ENCODE data around the gene BLMH. TPM values are rescaled to one million over a fixed set of nuclear protein-coding genes. Genes with fewer than 3 reads are reported as not detected.

Gene BLMH
- total RNA-seq (2022; extraction: Qiagen RNA extraction), result 39.8 to 52.8 TPM (median 43.6 TPM) in 5 replicates

DNA sequence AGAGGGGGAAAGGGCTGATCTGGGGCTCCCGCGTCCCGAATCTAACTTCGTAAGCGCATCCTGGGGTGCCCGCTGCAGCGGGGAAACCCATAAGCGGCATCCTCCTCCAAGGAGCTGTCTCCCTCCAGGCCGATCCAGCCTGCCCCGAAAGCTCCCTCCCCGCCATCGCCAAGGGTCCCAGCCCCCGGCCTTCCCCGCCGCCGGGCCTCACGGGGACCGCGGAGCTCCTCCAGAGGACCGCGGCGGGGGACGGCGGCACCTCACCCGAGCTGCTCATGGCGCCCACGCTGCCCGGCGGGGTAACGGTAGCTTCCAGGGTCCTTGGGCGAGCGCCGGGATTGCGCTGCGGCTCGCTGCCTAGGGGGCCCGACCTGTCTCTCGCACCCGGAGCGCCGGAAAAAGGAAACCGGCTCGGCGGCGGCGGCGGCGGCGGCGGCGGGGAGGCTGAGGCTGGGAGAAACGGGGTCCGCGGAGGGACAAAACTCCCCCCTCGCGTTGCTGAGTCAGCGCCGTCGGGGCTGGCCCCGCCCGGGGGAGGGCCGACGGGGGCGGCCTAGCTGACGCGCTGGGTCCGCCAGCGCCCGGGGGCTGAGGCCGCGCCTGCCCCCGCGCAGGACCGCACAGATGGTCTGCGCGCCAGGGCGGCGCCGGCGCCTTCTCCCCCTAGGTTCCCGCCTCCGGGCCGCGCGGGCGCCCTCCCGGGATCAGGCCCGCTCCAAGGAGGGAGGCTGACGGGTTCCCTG is at the start of gene BLMH:
TSS of gene BLMH (minus strand) at position 402 of the 743 bp plus-strand sequence. CDS start at position 277, 125 bp downstream.

DNA sequence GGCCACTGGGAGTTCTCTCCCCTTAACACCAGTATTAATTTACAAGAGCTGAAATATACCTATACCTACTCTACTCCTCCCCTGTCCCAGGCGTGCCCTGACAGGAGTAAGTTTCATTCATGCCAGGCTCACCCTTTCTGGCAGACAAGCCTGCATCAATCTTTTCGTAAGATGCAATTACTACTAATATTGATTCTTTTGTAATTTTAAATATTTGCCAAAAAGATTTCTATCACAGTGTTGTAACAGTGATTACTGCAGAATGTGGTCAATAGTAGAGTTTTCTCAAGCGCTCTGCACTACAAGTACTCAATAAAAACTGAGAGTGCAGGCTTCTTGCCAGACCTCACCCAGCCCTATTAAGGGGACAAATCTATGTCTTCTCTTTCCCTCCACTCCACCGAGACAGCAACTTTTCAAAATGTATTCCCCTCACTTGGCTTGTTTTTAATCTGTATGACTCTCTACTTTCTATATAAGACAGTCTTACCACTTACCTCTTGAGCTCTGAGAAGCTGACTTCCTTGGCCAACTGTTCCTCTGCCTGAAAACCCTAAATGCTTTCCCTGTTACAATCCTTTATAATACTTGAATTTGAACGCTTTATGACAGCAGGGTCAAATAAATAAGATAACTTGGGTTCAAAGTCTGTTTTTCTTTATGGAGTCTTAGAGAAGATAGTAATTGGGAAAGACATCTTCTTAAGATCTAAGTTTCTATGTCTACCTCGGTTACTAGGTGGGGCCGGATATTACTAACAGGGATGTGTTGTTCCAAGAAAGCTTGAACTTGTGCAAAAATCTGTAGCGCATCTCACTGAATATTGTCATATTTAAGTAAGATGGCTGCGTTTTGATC is 42.0 kb upstream of the BLMH start, which contains the start of gene TMIGD1:
TSS of gene TMIGD1 (minus strand) at position 555 of the 858 bp plus-strand sequence. CDS start 1,924 bp downstream, outside the sequence.

DNA sequence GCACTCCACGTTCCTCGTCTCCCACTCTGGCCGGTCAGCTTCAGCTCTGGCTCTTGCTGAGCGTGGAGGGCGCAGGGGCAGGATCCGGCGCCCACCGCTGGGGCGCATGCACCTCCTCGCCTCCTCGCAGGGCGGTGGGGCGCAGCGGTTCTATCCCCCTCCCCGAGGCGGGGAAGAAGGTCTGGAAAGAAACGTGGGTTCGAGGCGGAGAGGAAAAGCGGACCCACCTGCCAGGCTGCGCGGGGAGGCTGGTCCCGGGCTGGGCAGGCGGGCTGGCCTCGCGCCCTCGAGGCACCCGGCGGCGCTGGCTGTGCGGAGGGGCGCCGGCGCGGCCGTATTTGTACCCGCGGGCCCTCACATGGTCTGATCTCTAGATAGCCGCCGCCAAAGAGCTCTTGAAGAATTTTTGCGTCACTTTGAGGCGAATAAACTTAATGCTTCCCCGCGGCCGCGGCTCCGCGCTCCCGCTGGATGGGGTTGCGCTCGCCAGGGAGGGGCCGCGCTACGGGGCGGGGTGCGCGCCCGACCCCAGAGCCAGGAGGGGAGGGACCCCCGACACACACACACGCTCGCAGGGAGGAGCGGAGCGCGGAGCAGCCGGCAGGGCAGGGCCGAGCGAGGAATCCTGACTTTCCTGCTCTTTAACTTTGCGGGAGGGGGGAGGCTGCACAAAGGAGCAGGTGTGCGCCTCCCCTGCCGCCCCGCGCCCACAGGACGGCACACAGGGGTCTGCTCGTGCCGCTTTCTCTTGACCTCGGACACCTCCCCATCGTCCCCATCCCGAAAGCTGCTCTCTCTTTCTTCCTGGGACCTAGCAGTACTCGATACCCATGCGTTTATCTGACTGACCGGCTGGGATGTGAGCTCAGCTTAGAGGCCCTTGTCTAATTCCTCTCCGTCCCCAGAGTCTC is 56.1 kb downstream of the BLMH start, which contains the start of gene SLC6A4:
TSS of gene SLC6A4 (minus strand) at position 312 of the 911 bp plus-strand sequence. CDS start 13,739 bp downstream, outside the sequence.

Other genes starting within 250 kb of the BLMH start
- gene NSRP1, start 175.1 kb downstream of the BLMH start, total RNA-seq (2022; extraction: Qiagen RNA extraction), result 26.3 to 39.3 TPM (median 28.1 TPM) in 5 replicates
- 0.05 to 0.14 TPM (median 0.07 TPM) in 4 of 5 replicates, not detected in the other for gene SLC6A4, start 56.2 kb downstream of the BLMH start, total RNA-seq (2022; extraction: Qiagen RNA extraction)
- gene TMIGD1, start 42.1 kb upstream of the BLMH start, total RNA-seq (2022; extraction: Qiagen RNA extraction), result not detected in 5 replicates
- 23.3 to 37.6 TPM (median 29.2 TPM) in 5 replicates for gene CPD, start 87.0 kb upstream of the BLMH start, total RNA-seq (2022; extraction: Qiagen RNA extraction)
- gene GOSR1, start 185.5 kb upstream of the BLMH start, total RNA-seq (2022; extraction: Qiagen RNA extraction), result 33.4 to 55.1 TPM (median 35.6 TPM) in 5 replicates

Data from A549 treated with Hydrocortisone at 1 μM for 4 hours (cell line).